OCI-LY3 (cell line): ENCODE results near the gene MRPL40.

Source experiments
- H2AFZ ChIP-seq: fragments of 200-600, 300-600 bp; shearing (Covaris generic); 2 replicates; pipeline ENCODE4 v1.6.0; 2014; ENCODE audit warnings: antibody characterized with exemption, low read depth, low read length
- H3K27ac ChIP-seq: fragments of 200-600, 300-600 bp; sonication (generic); 2 replicates; pipeline ENCODE4 v1.5.1; 2014; ENCODE audit warnings: mild to moderate bottlenecking, low read length, moderate library complexity, mixed read lengths
- H3K27me3 ChIP-seq: fragments of 200-600, 300-600 bp; sonication (generic); 2 replicates; pipeline ENCODE4 v1.6.1; 2014; ENCODE audit warnings: low read depth, low read length, mixed read lengths
- H3K36me3 ChIP-seq: fragments of 200-600, 300-600 bp; sonication (generic); replicated peaks from 2 replicates; pipeline ENCODE3; 2014; ENCODE audit warnings: low read depth, low read length, mixed read lengths
- H3K4me1 ChIP-seq: fragments of 300-600, 200-600 bp; sonication (generic); 2 replicates; pipeline ENCODE4 v1.6.1; 2014; ENCODE audit warnings: low read length, mixed read lengths
- H3K4me2 ChIP-seq: fragments of 200-600, 300-600 bp; sonication (generic); 2 replicates; pipeline ENCODE4 v1.6.1; 2014; ENCODE audit warnings: low read length, mixed read lengths
- H3K4me3 ChIP-seq: fragments of 300-600, 200-600 bp; sonication (generic); 2 replicates; pipeline ENCODE4 v1.5.1; 2014; ENCODE audit warnings: antibody characterized with exemption, mild to moderate bottlenecking, low read length, moderate library complexity
- H3K79me2 ChIP-seq: fragments of 300-600, 200-600 bp; shearing (Covaris generic); 2 replicates; pipeline ENCODE4 v1.6.1; 2014; ENCODE audit warnings: mild to moderate bottlenecking, low read length, mixed read lengths
- H3K9ac ChIP-seq: fragments of 300-600, 200-600 bp; shearing (Covaris generic); 2 replicates; pipeline ENCODE4 v1.6.0; 2014; ENCODE audit warnings: mild to moderate bottlenecking, low read length, moderate library complexity
- H3K9me3 ChIP-seq: fragments of 200-600, 300-600 bp; shearing (Covaris generic); 2 replicates; pipeline ENCODE4 v1.6.1; 2014; ENCODE audit warnings: low read length, mixed read lengths; ENCODE audit not compliant: insufficient read depth
- H4K20me1 ChIP-seq: fragments of 200-600, 300-600 bp; sonication (generic); 2 replicates; pipeline ENCODE4 v1.6.1; 2016; ENCODE audit warnings: low read length, mixed read lengths; ENCODE audit not compliant: insufficient read depth
- EZH2phosphoT487 ChIP-seq: fragments of 200-600 bp; shearing (Covaris generic); IDR thresholded peaks from 2 replicates; pipeline ENCODE4 v1.6.1; 2018; ENCODE audit warnings: antibody characterized with exemption, mixed run types, low read depth
- TF ChIP-seq, protein P1 (sequence below): fragments of 200-600, 300-600 bp; sonication (generic); IDR thresholded peaks from 2 replicates; pipeline ENCODE4 v1.5.1; 2014; ENCODE audit warnings: antibody characterized with exemption, low read length, low read depth

The MRPL40 gene

DNA sequence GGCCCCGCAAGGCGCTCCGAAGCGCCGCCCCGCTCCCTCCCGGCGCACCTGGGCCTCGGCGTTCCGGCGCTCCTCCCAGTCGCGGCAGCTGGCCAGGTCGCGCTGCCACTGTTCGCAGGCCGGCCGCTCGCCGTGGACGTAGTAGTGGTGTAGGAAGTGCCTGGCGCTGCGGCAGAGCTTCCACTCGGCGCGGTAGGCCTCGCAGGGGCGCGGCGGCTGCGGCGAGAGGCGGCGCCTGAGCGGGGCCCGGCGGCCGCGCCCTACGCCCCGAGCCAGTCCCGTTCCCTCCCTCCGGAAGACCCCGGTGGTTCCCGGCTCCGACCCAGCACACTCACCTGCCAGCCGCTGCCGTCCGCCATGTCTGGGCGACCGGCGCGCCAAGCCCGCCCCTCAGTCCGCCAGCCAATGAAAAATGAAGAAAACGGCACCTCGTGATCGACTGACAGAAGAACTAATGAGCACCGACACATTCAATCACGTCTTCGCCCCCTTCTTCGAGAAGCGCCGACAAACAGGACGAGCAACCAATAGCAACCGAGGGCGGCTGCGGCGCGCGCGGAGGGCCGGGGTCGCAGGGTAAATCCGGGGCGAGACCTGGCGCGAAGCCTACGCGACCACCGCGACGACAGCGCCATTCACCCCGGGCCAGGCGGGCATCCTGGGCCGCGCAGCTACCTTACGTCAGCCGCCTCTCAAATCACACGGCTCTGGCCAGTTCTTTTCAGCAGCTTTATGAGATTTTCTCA, 15.2 kb downstream of the MRPL40 start, which contains the start of gene C22orf39:
TSS of gene C22orf39 (minus strand) at position 382 of the 746 bp plus-strand sequence. CDS start at position 359, 23 bp downstream.
- Histone ChIP-seq H3K36me3 (peaks cover 43% of the 10 kb centered on the region), H3K79me2 (peaks cover 60% of the 10 kb centered on the region)

DNA sequence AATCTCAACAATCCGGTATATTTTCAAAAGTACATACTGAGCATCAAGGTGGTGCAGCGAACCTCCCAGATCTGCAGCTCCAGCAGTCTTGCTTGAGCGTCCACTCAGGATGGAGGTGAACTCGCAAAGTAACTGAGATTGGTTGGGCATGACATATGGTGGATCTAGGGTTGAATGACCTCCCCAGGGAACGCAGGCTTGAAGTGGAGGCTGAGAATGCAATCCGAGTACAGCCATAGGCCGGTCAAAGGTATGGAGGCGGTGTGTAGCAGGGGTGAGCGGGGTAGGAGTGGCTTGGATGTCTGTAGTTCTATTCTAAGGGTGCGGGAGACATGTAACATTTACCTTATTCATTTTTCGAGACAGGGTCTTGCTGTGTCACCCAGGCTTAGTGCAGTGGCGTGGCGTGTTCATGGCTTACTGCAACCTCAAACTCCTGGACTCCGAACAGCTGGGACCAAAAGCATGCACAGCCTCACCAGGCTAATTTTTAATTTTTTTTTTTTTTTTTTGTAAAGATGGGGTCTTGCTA, 15.8 kb downstream of the MRPL40 start:
- TF ChIP-seq EZH2phosphoT487 = no peak
- TF ChIP-seq, protein P1, sequence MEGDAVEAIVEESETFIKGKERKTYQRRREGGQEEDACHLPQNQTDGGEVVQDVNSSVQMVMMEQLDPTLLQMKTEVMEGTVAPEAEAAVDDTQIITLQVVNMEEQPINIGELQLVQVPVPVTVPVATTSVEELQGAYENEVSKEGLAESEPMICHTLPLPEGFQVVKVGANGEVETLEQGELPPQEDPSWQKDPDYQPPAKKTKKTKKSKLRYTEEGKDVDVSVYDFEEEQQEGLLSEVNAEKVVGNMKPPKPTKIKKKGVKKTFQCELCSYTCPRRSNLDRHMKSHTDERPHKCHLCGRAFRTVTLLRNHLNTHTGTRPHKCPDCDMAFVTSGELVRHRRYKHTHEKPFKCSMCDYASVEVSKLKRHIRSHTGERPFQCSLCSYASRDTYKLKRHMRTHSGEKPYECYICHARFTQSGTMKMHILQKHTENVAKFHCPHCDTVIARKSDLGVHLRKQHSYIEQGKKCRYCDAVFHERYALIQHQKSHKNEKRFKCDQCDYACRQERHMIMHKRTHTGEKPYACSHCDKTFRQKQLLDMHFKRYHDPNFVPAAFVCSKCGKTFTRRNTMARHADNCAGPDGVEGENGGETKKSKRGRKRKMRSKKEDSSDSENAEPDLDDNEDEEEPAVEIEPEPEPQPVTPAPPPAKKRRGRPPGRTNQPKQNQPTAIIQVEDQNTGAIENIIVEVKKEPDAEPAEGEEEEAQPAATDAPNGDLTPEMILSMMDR = no peak
- no peaks in the 10 kb centered on the region for H3K9me3 ChIP-seq
- H2AFZ ChIP-seq = peak overlapping the region; percentile 92
- peak overlapping the region; percentile 89 for H3K9ac ChIP-seq
- H3K4me3 ChIP-seq = peak overlapping the region; percentile 89
- H3K4me2 ChIP-seq = peak overlapping the region; percentile 94
- H4K20me1 ChIP-seq = peaks cover 14% of the 10 kb centered on the region; the same call in 1 of the 2 replicates
- H3K4me1 ChIP-seq = peaks cover 22% of the 10 kb centered on the region
- H3K79me2 ChIP-seq = peaks cover 55% of the 10 kb centered on the region
- peak overlapping the region; percentile 63 for H3K27ac ChIP-seq
- peaks cover 43% of the 10 kb centered on the region for H3K36me3 ChIP-seq
- no peaks in the 10 kb centered on the region for H3K27me3 ChIP-seq

More for the DNA sequence above, 15.2 kb downstream of the MRPL40 start, which contains the start of gene C22orf39:
- peak within 1 kb of the TSS; percentile 92 for H2AFZ ChIP-seq
- TF ChIP-seq, protein P1 = no peak
- no peak for TF ChIP-seq EZH2phosphoT487
- H3K4me2 ChIP-seq = peak within 1 kb of the TSS; percentile 94
- peaks cover 14% of the 10 kb centered on the region; the same call in 1 of the 2 replicates for H4K20me1 ChIP-seq
- H3K9me3 ChIP-seq = no peaks in the 10 kb centered on the region
- peak within 1 kb of the TSS; percentile 89 for H3K9ac ChIP-seq
- H3K4me3 ChIP-seq = peak within 1 kb of the TSS; percentile 89
- peaks cover 22% of the 10 kb centered on the region for H3K4me1 ChIP-seq
- no peaks in the 10 kb centered on the region for H3K27me3 ChIP-seq
- peak within 1 kb of the TSS; percentile 63 for H3K27ac ChIP-seq

DNA sequence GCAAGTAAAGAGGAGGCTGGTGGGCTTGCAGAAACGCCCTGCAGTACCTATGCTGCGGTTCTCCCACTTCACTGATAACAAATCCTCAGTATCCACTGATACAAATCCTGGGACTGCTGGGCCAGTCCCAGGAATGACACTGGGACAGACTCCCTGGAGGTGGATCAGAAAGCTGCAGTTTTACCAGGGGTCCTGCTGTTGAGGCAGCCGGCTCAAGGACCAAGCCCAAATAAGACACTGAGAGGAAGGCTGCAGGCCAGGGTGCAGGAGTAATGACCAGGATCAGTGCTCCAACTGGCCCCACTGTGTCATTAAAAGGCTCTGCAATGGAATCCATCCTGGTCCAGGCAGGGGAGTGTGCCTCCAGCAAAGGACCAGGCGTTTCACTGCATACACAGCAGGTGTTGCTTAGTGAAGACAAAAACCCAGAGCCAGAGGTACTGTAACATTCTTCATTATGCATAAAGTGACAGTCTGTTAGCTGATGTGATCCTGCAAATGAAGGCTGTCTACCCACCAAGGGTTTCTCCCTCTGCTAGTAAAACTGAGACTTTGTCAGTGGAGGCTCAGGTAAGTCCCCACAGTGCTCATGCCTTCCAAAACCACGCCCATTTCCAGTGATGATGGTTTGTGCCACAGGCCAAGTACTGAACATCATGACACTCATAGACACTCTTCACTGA, 16.5 kb downstream of the MRPL40 start:
- Histone ChIP-seq H2AFZ (no peak overlapping the region), H3K9me3 (no peaks in the 10 kb centered on the region), H3K27me3 (no peaks in the 10 kb centered on the region), H4K20me1 (peaks cover 14% of the 10 kb centered on the region; the same call in 1 of the 2 replicates), H3K27ac (peak overlapping the region; percentile 54), H3K36me3 (peaks cover 43% of the 10 kb centered on the region), H3K9ac (peak overlapping the region; percentile 89; the same call in 1 of the 2 replicates), H3K4me3 (peak overlapping the region; percentile 89), H3K4me1 (peaks cover 22% of the 10 kb centered on the region), H3K79me2 (peaks cover 47% of the 10 kb centered on the region), H3K4me2 (peak overlapping the region; percentile 94)
- TF ChIP-seq EZH2phosphoT487 = no peak
- TF ChIP-seq, protein P1 = no peak

DNA sequence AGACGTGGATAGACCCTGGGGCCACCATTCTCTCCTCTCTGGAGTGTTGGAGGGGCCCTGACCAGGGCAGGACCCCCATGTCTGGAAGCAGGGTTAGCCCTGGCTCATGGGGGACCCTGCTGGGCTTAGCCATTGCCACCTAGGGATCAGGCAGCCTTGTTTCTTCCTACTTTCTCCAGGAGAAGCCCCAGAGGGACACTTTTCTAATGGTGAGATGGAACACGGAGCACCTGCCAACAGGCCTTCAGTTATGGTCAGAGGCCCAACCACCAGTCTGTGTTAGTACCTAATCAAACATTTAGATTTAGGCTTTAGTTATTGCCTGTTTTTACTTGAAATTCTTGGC, 17.1 kb downstream of the MRPL40 start:
- H4K20me1 ChIP-seq = peaks cover 14% of the 10 kb centered on the region; the same call in 1 of the 2 replicates
- H3K79me2 ChIP-seq = peaks cover 42% of the 10 kb centered on the region
- peak overlapping the region; percentile 38 for H3K27ac ChIP-seq
- peaks cover 42% of the 10 kb centered on the region for H3K36me3 ChIP-seq
- no peak overlapping the region for H3K9ac ChIP-seq
- no peak overlapping the region for H2AFZ ChIP-seq
- no peak overlapping the region for H3K4me3 ChIP-seq
- no peaks in the 10 kb centered on the region for H3K27me3 ChIP-seq
- no peaks in the 10 kb centered on the region for H3K9me3 ChIP-seq
- TF ChIP-seq, protein P1 = no peak
- no peak for TF ChIP-seq EZH2phosphoT487
- peak overlapping the region; percentile 94 for H3K4me2 ChIP-seq
- peaks cover 22% of the 10 kb centered on the region for H3K4me1 ChIP-seq
